WTC11 (cell line): ENCODE data around the gene SH3BP2.

Experiments
- SOX15 ChIP-seq: fragments of 250-450 bp; sonication (Bioruptor Pico); IDR thresholded peaks from 2 replicates; pipeline ENCODE4 v1.9.0; 2021; ENCODE audit warnings: mild to moderate bottlenecking
- TF ChIP-seq, protein P1 (sequence below): fragments of 200-600 bp; IDR thresholded peaks from 2 replicates; pipeline ENCODE4 v1.8.0; 2022; ENCODE audit warnings: antibody characterized with exemption
- TF ChIP-seq, protein P2 (sequence below): sonication (generic); formaldehyde crosslinking; IDR thresholded peaks from 2 replicates; pipeline ENCODE4 v1.8.0; 2022; ENCODE audit warnings: mild to moderate bottlenecking, missing genetic modification reagents

DNA sequence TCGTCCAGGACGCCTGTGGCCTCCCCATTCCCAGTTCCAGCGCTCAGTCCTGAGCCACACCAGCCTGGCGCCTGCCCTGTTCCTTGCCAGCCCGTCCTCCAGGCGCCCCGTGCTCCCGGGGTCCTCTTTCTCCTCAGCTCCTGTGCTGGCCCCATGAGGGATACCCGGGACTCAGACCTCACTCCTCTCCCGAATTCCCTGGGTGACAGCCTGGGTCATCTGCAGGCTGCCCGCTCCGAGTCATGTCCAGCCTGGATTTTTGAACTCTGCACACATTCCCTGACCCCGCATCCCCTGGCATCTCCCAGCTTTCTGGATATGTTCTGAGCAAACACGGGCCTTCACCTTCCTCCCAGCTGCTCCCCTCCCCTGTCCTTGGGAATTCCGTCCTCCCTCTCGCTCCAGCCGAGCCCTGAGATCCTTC, 35.9 kb downstream of the SH3BP2 start:
- no peak for TF ChIP-seq SOX15
- TF ChIP-seq, protein P1, sequence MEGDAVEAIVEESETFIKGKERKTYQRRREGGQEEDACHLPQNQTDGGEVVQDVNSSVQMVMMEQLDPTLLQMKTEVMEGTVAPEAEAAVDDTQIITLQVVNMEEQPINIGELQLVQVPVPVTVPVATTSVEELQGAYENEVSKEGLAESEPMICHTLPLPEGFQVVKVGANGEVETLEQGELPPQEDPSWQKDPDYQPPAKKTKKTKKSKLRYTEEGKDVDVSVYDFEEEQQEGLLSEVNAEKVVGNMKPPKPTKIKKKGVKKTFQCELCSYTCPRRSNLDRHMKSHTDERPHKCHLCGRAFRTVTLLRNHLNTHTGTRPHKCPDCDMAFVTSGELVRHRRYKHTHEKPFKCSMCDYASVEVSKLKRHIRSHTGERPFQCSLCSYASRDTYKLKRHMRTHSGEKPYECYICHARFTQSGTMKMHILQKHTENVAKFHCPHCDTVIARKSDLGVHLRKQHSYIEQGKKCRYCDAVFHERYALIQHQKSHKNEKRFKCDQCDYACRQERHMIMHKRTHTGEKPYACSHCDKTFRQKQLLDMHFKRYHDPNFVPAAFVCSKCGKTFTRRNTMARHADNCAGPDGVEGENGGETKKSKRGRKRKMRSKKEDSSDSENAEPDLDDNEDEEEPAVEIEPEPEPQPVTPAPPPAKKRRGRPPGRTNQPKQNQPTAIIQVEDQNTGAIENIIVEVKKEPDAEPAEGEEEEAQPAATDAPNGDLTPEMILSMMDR, result no peak
- TF ChIP-seq, protein P2, sequence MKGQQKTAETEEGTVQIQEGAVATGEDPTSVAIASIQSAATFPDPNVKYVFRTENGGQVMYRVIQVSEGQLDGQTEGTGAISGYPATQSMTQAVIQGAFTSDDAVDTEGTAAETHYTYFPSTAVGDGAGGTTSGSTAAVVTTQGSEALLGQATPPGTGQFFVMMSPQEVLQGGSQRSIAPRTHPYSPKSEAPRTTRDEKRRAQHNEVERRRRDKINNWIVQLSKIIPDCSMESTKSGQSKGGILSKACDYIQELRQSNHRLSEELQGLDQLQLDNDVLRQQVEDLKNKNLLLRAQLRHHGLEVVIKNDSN, result no peak
